WTC11 (cell line): ENCODE results near the gene CIZ1.

Experiments
- RORB ChIP-seq: fragments of 250-450 bp; sonication (Bioruptor Pico); IDR thresholded peaks from 2 replicates; pipeline ENCODE4 v1.9.0; 2021; ENCODE audit warnings: mild to moderate bottlenecking
- TF ChIP-seq, protein P1 (sequence below): sonication (generic); formaldehyde crosslinking; IDR thresholded peaks from 2 replicates; pipeline ENCODE4 v1.8.1; 2023; ENCODE audit warnings: mild to moderate bottlenecking, missing genetic modification reagents, moderate library complexity
- TF ChIP-seq, protein P2 (sequence below): fragments of 200-600 bp; IDR thresholded peaks from 2 replicates; pipeline ENCODE4 v1.8.0; 2022; ENCODE audit warnings: antibody characterized with exemption

DNA sequence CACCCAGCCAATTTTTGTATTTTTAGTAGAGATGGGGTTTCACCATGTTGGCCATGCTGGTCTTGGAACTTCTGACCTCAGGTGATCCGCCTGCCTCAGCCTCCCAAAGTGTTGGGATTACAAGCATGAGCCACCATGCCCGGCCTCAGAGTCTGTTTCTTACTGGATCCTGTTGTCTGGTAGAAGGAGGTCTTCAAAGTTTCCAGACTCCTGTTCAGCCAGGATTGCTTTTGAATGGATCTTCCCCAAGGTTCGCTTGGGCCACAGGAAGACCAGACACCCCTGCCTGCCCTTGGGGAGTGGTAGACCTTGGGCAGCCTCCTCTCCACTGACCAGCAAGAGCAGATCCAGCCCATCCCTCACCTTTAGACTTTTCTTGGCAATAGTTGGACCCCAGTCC is 49.8 kb downstream of the CIZ1 start:
- TF ChIP-seq, protein P1, sequence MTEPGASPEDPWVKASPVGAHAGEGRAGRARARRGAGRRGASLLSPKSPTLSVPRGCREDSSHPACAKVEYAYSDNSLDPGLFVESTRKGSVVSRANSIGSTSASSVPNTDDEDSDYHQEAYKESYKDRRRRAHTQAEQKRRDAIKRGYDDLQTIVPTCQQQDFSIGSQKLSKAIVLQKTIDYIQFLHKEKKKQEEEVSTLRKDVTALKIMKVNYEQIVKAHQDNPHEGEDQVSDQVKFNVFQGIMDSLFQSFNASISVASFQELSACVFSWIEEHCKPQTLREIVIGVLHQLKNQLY (CRISPR knock-in tag) = no peak
- TF ChIP-seq, protein P2, sequence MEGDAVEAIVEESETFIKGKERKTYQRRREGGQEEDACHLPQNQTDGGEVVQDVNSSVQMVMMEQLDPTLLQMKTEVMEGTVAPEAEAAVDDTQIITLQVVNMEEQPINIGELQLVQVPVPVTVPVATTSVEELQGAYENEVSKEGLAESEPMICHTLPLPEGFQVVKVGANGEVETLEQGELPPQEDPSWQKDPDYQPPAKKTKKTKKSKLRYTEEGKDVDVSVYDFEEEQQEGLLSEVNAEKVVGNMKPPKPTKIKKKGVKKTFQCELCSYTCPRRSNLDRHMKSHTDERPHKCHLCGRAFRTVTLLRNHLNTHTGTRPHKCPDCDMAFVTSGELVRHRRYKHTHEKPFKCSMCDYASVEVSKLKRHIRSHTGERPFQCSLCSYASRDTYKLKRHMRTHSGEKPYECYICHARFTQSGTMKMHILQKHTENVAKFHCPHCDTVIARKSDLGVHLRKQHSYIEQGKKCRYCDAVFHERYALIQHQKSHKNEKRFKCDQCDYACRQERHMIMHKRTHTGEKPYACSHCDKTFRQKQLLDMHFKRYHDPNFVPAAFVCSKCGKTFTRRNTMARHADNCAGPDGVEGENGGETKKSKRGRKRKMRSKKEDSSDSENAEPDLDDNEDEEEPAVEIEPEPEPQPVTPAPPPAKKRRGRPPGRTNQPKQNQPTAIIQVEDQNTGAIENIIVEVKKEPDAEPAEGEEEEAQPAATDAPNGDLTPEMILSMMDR = no peak
- TF ChIP-seq RORB = no peak
